ENCODE data around the gene ZFR2.

GRCh38 chr19:3770136-3770999 lies 98.5 kb downstream of the ZFR2 start:
- TF ChIP-seq CTCF (IDR thresholded peaks at IDR 0.05 in 4 of 5, conservative IDR thresholded peaks at IDR 0.05 in 1 of 5) (no peak), POLR2A (IDR thresholded peaks at IDR 0.05) (no peak)
